ENCODE results near the gene NMRK1. TPM values are rescaled to one million over a fixed set of nuclear protein-coding genes. Genes with fewer than 3 reads are reported as not detected.

Gene NMRK1
- total RNA-seq, 1 experiment from 2014 or later, result 17.3 TPM

GRCh38 chr9:75036793-75037192 lies 51.2 kb downstream of the NMRK1 start:
- no peak for DNase-seq
- no peaks in the 10 kb centered on the region for H3K9me3 ChIP-seq
- H3K4me3 ChIP-seq, result no peak overlapping the region
- no peaks in the 10 kb centered on the region for H3K27me3 ChIP-seq
- no peaks in the 10 kb centered on the region for H3K36me3 ChIP-seq

GRCh38 chr9:75033791-75034473 lies 54.0 kb downstream of the NMRK1 start:
- no peaks in the 10 kb centered on the region for H3K27me3 ChIP-seq
- H3K4me3 ChIP-seq, result no peak overlapping the region
- no peak for DNase-seq
- H3K36me3 ChIP-seq, result no peaks in the 10 kb centered on the region
- H3K9me3 ChIP-seq, result no peaks in the 10 kb centered on the region

GRCh38 chr9:75027187-75028107 lies 60.5 kb downstream of the NMRK1 start:
- peak; percentile 64 for DNase-seq
- Histone ChIP-seq H3K36me3 (no peaks in the 10 kb centered on the region), H3K27me3 (no peaks in the 10 kb centered on the region)

GRCh38 chr9:75023846-75024245 lies 64.1 kb downstream of the NMRK1 start:
- H3K27me3 ChIP-seq, result no peaks in the 10 kb centered on the region
- no peak for DNase-seq
- H3K9me3 ChIP-seq, result no peaks in the 10 kb centered on the region
- no peaks in the 10 kb centered on the region for H3K36me3 ChIP-seq
- no peak overlapping the region for H3K4me3 ChIP-seq

More at GRCh38 chr9:75027187-75028107, 60.5 kb downstream of the NMRK1 start:
- H3K4me3 ChIP-seq, result peak overlapping the region; percentile 67
- H3K9me3 ChIP-seq, result no peaks in the 10 kb centered on the region

- Histone ChIP-seq H3K9me3 (no peaks in the 10 kb centered on the region), H3K4me3 (no peak overlapping the region), H3K36me3 (no peaks in the 10 kb centered on the region; the same call in 1 of the 2 replicates), H3K27me3 (no peaks in the 10 kb centered on the region)
- no peak for DNase-seq
Observed at GRCh38 chr9:75019654-75020053, 68.3 kb downstream of the NMRK1 start.

GRCh38 chr9:75019022-75019421 lies 68.9 kb downstream of the NMRK1 start:
- no peaks in the 10 kb centered on the region for H3K9me3 ChIP-seq
- H3K36me3 ChIP-seq, result no peaks in the 10 kb centered on the region; the same call in 1 of the 2 replicates
- DNase-seq, result no peak
- no peak overlapping the region for H3K4me3 ChIP-seq
- H3K27me3 ChIP-seq, result no peaks in the 10 kb centered on the region

- Histone ChIP-seq H3K9me3 (no peaks in the 10 kb centered on the region), H3K4me3 (no peak overlapping the region), H3K36me3 (no peaks in the 10 kb centered on the region; the same call in 1 of the 2 replicates), H3K27me3 (no peaks in the 10 kb centered on the region)
- DNase-seq, result no peak
Observed at GRCh38 chr9:75017378-75017777, 70.6 kb downstream of the NMRK1 start.

- no peak for DNase-seq
- no peak overlapping the region for H3K4me3 ChIP-seq
- no peaks in the 10 kb centered on the region; the same call in 1 of the 2 replicates for H3K36me3 ChIP-seq
Observed at GRCh38 chr9:75013735-75014134, 74.2 kb downstream of the NMRK1 start.

More at GRCh38 chr9:75013735-75014134, 74.2 kb downstream of the NMRK1 start:
- H3K27me3 ChIP-seq, result no peaks in the 10 kb centered on the region
- no peaks in the 10 kb centered on the region for H3K9me3 ChIP-seq

Other genes with a start within 250 kb of the NMRK1 start
- gene TRPM6, start 200.2 kb downstream of the NMRK1 start, total RNA-seq (2014; rRNA removed; shearing (Covaris generic); ENCODE audit: low replicate concordance), result 0.03 and 0.17 TPM in 2 replicates
- 6.9 and 9.6 TPM in 2 replicates for gene C9orf40, start 135.2 kb downstream of the NMRK1 start, total RNA-seq (2014; rRNA removed; shearing (Covaris generic); ENCODE audit: low replicate concordance)
- gene CARNMT1, start 59.9 kb downstream of the NMRK1 start, total RNA-seq (2014; rRNA removed; shearing (Covaris generic); ENCODE audit: low replicate concordance), result 8.6 and 19.8 TPM in 2 replicates
- gene OSTF1, start 359 bp upstream of the NMRK1 start, total RNA-seq (2014; rRNA removed; shearing (Covaris generic); ENCODE audit: low replicate concordance), result 18.6 and 23.0 TPM in 2 replicates